ENCODE data around the gene ZNF683. TPM values are rescaled to one million over a fixed set of nuclear protein-coding genes. Genes with fewer than 3 reads are reported as not detected.
A peak's percentile ranks its signal among the peaks of the same experiment; 100 is the strongest.
"Not testable (repeated sequence)": the region's sequence is repeated elsewhere in the genome, so short reads cannot be mapped to it uniquely, and the experiment has no call there.

The ZNF683 gene
- polyA plus RNA-seq, 5 donors = 0.10 to 0.27 (median 0.19) TPM; not detected in 1

DNA sequence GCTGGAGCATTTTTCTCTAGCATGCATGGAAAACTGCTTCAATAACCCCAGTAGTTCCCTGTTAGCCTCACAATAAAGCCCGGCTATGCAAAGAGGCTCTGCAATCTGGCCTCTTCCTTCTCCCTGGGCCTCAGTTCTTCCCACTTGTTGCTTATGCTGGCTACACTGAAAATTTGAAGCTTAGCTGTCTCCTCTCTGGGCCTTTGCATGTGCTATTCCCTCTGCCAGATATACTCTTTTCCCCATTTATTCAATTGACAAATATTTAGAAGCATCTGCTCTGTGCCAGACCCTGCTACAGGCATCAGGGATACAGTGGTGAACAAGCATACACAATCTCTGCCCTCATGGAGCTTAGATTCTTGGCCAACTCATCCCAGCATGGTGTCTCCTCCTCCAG lies 33.9 kb downstream of the ZNF683 start:
- DNase-seq = no peak

DNA sequence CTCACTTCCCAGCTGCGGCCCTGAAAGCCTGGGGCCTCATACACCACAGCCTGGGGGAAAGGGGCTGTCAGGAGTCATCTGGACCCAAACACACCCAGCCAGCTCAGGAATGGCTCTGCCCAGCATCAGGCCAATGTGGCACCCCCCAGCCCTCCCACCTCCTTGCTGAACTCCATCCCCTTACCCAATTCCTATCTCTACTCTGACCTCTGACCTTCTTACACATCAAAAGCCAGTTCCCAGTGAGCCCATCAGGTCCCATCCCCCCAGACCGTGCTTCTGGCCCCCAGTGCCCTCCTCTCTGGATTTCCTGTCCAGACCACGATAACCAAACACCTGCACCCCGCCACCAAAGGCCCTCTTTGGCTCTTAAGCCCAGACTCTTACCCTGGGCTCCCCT lies 34.9 kb downstream of the ZNF683 start:
- DNase-seq = no peak

DNA sequence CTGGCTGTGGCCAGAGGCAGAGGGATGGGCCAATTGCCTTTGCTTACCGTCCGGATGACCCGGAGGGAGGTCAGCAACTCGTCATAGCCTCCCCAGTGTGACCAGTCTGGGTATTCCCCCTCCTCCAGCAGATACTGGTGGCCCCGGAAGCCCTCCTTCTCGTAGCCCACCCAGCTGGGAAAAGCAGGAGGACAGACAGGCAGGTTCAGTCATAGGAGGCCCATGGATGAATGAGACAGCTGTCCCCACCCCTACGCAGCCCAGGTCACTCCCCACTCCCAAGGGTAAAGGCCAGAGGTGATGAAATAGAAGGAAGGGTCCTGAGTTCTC lies 35.4 kb downstream of the ZNF683 start:
- DNase-seq = no peak

DNA sequence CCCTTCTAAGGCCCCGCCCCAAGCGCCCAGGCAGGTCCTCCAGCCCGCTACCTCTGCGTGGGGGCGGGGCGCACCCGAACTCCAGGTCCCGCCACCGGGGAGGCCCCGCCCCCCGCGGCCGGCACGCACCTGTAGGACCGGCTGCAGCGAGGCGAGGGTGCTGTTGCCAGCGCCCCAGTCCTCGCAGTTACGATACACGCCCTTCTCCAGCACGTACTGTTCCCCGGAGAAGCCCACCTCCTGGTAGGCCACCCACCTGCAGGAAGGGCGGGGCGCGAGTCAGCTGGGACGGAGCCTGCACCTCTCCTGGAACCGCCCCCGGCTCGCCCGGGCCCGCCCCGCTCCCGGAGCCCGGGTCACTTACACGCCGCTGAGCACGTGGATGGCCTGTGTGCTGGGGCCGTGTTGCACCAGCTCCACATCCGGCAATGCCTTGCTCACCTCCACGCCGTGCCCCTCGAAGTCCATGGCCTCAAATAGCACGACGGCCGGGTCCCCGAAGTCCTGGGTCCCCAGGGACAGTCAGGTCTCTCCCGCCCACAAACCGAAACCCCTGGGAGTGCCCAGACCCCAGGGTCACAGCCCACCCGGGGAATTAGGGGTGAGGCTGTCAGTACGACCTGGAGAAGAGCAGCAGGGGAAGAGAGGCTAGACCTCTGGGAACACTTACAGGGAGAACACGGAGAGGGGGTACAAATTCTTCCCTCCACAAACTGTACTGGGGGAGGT lies 35.9 kb downstream of the ZNF683 start:
- peak; percentile 40 to 60 for DNase-seq

DNA sequence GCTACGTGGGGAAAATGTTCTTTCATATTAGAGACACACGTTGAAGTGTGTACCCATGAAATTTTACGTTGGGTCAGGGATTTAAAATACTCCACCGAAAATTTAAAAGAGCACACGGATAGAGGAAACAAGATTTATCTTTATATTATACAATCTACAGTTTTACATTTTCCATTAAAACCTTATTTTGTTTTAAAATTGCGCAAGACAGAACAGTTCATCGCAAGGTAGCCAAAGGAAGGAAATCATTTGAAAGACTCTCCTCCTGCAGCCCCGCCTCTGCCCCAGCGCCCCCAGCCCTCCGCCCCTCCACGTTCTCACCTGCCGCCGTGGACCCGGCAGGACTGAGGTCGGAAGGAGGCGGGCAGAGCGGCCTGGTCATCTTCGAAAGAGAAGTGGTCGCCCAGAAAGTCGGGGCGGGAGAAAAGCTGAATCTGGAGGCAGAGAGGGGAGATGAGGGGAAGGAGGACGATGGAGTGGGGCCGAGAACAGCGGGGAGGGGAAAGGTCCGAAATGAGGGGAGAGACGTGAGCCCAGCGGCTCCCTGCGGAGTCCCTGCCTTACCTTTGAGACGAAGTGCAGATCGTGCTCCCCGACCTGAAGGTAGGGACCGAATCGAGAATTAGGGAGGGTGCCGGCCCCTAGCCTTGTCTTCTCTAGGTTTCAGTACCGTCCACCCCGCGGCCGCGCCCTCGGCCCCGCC lies 36.6 kb downstream of the ZNF683 start:
- DNase-seq = no peak

DNA sequence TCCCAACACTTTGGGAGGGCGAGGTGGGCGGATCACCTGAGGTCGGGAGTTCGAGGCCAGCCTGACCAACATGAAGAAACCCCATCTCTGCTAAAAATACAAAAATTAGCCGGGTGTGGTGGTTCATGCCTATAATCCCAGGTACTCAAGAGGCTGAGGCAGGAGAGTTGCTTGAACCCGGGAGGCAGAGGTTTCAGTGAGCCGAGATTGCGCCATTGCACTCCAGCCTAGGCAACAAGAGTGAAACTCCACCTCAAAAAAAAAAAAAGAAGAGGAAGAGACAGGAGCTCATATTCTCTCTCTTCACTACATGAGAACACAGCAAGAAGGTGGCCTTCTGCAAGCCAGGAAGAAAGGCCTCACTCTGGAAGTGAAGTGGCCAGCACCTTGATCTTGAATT lies 39.2 kb downstream of the ZNF683 start:
- not testable (repeated sequence) for DNase-seq

DNA sequence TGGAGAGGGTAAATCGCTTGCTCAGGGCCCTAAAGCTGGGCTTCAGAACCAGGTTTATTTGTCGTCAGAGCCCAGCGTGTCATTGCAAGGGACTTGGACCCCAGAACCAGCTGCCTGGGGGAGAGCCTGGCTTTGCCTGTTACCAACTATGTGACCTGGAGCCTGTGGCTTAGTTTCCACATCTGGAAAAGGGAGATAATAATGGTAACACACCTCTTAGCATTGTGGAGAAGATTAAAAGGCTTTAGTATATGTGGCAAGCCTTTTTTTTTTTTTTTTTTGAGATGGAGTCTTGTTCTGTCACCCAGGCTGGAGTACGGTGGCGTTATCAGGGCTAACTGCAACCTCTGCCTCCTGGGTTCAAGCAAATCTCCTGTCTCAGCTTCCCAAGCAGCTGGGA lies 42.3 kb downstream of the ZNF683 start:
- DNase-seq = no peak

DNA sequence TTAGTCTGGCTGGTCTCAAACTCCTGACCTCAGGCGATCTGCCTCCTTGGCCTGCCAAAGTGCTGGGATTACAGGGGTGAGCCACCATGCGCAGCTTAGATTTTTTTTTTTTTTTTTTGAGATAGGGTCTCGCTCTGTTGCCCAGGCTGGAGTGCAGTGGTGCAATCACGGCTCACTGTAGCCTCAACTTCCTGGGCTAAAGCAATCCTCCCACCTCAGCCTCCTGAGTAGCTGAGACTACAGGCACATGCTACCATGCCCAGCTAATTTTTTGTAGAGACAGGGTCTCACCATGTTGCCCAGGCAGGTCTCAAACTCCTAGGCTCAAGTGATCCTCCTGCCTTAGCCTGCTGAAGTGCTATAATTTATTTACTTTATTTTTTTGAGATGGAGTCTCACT lies 43.2 kb downstream of the ZNF683 start:
- not testable (repeated sequence) for DNase-seq

DNA sequence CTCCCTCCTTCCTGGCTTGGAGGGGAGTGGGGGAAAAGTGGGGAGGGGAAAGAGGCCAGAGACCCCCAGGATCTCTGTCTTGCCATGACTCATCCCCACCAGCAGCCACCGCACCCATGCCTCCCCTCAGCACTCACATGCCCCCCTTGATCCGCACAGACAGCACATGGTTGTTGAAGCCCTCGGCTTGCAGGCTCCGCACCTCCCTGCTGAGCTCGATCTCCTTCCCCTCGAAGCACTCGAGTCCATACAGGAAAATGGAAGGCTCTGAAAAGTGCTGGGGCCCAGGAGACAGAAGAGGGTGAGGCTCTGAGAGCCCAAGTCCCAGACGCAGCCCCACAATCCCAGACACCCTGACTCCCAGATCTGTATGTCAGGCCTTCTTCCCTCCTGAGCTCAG lies 44.0 kb downstream of the ZNF683 start:
- no peak for DNase-seq

DNA sequence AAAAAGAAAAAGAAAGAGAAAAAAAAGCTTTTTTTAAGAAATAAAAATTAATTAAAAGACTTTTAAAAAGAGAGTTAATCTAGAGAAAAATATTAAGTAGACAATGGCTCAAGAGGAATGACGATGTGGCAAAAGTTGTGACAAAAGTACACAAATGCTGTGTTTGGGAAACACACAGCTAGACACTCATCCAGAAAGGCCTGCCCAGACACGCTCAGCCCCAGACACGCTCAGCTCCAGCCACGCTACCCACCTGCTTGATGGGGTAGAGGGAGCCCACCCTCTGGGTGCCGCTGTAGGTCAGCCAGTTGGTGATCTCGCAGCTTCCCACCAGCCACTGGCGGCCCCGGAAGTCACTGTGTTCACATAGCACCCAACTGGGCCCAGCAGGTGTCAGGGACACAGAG lies 44.6 kb downstream of the ZNF683 start:
- DNase-seq = no peak

DNA sequence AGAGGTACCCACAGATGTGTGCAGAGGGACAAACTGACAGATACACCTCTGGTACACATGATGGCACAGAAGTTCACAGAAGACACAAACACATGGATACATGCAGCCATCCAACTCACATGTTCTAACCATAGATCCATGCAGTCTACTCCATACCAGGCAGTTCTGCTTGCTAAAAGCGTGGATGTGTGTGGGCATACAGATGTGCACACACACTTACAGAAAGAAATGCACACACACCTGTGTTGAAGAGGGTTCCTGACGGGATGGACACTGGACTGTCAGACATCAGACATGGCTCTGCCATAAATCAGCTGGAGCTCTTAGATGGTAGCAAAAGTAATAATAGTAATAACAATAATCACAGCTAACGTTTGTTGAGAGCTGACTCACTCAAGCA lies 48.0 kb downstream of the ZNF683 start:
- DNase-seq = no peak

DNA sequence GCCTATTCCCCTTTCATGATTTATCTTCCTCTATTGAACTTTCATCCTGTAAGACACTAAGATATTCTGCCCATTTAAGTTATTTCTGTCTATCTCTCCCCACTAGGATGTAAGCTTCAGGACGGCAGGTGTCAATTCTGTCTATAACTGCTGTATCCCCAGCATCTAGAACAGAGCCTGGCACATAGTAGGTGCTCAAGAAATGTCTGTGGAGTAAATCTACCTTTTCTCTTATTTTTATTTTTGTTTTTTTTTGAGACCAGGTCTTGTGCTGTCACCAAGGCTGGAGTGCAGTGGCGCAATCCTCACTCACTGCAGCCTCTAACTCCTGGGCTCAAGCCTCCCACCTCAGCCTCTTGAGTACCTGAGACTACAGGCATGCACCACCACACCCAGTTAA lies 49.2 kb downstream of the ZNF683 start:
- no peak for DNase-seq

DNA sequence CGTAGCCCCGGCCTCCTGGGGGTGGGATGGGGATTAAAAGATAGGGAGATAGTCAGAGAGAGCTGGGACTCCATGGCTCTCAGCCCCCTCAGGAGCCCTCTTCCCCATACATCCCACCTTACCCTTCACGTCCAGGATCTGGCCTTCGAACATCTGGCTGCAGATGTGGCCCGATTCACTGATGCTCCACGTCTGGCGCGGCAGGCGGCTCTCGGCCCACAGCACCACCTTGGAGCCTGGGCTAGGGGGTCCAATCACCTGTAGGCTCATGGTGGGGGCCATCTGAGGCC lies 50.6 kb downstream of the ZNF683 start:
- DNase-seq = no peak

DNA sequence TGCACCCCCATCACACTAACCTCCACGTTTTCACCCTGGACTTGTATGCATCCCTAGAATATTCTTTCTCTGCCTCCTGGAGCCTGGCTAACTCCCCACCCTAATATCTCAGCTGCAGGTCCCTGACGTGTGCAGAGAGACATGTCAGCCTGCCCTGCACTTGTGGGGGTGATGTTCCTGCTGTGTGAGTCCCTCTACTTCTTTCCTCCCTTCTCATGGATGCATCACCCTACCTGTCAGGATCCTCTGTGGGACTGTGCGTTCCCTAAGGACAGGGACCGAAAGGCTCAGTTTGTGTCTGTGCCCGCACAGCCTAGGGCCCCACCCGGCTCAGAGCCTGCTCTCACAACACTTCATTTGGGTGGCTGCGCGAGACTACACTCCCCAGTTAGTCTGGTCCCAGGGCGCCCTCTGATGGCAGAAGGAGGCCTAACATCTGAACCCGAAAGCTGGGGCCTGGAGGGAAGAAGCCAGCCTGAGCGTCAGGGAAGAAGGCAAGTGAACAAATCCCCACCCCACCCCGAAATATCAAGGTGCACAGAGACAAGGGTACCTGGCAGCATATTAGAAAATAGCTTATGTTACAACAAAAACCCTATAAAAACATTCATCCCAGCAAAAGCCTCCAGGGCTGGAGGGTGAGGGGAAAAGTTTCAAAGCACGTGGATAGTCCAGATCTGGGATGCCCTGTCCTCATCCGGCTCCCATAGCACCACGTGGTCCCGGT lies 51.1 kb downstream of the ZNF683 start:
- DNase-seq = peak; percentile 63 to 79

DNA sequence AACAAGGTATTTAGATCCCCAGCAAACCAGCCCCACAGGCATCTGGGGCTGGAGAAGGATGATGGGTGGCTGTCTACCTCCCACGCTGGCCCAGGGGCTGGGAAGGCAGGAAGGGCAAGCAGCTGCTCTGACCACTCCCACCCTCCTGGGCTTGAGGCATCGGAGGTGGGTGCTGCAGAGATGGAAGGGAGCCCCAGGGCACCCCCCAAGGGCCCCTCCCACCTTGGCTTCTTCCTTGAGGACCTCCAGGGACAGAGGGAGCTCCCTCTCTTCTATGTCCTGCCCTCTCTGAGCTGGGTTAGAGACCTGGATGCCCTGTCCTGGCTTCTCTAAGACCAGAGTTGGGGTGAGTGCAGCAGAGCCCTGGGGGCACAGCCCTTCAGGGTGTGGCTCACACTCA lies 51.7 kb downstream of the ZNF683 start:
- DNase-seq = no peak

DNA sequence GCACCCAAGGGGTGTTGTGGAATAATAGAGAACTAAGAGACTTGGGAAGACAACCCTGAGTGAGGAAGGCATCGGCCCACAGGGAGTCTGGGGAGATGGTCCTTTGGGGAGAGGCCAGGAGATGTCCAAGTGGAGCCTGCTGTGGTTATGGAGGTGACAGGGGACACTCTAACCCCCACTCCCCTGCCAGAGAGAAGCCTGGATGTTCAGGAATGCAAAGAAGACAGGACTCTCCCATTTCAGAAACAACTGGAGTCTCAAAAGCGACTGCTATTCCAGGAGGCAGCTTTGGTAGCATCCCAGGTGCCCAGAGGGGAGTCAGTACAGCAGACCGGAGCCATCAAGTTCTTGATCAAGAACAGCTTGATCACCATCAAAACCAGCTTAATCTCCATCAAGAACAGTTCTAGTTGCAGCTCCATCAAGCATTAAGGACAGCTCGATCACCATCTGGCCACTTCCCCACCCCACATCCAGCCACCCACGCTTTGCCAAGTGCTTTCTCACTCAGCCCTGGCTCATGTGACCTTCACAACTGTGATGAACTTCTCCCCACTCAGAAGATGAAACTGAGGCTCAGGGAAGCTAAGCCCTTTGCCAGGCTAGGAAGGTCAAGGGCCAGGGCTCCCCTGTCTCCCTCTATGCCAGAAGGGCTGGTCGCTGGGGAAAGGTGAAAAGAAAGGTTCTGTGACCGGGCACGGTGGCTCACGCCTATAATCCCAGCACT lies 54.0 kb downstream of the ZNF683 start:
- no peak for DNase-seq

DNA sequence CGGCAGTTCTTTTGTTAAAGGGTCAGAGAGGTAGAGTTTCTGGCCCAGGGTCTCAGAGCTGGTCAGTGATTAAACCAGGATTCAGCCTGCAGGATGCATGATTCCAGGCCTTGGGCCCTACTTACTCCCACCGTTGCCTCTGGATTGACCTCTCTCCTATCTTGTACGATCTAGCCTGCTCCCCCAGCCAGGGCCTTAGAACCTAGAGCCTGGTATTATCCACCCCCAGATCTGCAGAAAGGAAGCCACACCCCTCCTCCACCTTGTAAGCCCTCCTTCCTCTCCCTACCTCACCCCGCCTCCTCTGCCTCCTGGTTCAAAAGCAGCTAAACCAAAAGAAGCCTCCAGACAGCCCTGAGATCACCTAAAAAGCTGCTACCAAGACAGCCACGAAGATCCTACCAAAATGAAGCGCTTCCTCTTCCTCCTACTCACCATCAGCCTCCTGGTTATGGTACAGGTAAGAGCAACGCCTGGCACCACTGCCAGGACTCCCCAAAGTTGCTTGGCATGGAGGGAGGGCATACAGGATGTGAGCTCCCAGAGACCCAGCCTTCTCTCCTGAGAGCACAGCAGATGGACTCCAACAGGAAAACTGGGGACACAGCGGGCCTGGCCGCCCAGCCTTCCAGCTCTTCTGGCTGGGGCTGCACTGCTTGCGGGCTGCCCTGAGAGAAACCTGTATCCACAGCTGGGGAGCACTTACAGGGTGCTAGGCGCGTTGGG lies 54.8 kb downstream of the ZNF683 start, which contains the start of gene CD52:
CD52 (plus strand) TSS at position 347 of the 726 bp plus-strand sequence; CDS start at position 407, 60 bp downstream.
- DNase-seq = no peak

DNA sequence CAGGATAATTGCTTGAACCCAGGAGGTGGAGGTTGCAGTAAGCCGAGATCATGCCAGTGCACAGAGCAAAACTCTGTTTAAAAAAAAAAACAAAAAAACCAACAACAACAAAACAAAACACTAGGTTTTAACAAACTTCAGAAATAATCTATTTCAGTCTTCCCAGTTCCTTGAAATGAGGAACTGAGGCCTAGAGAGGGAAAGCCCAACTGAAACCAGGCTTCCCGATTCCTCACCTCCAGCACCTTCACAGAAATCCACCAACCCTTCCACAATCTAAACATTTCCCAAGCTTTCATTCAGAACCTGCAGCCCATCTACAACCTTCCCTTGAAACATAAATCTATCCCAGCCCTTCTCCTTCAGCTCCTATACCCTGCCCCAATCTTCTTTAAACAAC lies 55.4 kb downstream of the ZNF683 start:
- no peak for DNase-seq

DNA sequence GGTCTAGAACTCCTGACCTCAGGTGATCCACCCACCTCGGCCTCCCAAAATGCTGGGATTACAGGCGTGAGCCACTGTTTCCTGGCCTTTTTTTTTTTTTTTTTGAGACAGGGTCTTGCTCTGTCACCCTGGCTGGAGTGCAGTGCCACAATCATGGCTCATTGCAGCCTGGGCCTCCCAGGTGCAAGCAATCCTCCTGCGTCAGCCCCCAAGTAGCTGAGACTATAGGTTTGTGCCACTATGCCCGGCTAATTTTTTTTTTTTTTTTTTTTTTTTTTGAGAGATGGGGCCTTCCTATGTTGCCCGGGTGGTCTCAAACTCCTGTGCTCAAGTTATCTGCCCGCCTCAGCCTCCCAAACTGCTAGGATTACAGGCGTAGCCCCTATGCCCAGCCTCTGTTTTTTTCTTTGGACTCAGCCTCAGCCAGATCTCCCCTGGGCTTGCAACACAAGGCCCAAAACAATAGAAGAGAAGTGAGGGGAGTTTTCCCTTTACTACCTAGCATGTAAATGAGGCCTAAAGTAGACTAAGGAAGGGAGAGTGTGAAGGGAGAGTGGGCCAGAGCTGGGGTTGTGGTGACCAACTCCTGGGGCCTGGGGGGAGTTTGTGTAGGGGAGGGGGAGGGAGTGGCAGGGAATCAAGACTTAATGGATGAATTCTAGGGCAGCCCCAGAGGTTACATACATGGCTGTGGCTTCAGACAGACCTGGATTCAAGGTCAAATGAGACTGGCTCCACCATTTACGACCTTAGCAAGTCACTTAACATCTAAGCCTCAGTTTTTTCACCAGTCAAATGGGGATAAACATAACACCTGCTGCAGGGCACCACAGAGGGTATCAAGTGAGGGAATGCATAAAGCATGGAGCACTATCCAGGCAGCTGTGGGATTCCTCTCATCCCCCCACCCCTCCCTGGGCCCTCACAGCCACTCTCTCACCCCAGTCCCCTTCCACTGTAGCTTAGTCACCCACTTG lies 56.4 kb downstream of the ZNF683 start:
- no peak for DNase-seq

DNA sequence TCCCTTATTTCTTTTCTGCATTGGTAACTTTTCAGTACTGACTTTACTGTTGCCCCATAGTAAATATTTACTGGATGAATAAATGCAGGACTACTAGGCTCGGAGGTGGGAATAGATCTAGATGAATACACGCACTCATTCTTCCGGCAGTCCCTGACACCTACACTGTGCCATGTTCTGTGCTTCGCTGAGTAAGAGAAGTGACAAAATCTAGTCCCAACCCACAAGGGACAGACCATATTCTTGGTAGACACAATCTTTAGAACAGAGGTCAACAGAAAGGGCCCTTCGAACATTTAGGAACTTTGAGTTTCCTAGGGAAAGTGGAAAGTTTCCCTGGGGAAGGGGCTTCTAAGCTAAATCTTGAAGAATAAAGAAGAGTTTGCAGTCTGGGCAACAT lies 58.0 kb downstream of the ZNF683 start:
- no peak for DNase-seq

All from right lung (tissue), 5 donors.